HL-60 (cell line): Measurements from ENCODE around the gene NONO.
"Not testable (repeated sequence)": the region's sequence is repeated elsewhere in the genome, so short reads cannot be mapped to it uniquely, and the experiment has no call there.

Experiments used
- DNase-seq, 2 experiments: peaks; one replicate each; pipeline ENCODE4 v3.0.0-alpha.2; 2010 to 2020; ENCODE audit warnings: low read depth in 1 of 2, low spot score in 1 of 2
- H3K27ac ChIP-seq: fragments of 250-450 bp; sonication (Bioruptor Pico); replicated peaks from 2 replicates; pipeline ENCODE4 v1.5.1; 2020; ENCODE audit warnings: mild to moderate bottlenecking, moderate library complexity
- H3K27me3 ChIP-seq: fragments of 250-450 bp; sonication (Bioruptor Pico); 2 replicates; pipeline ENCODE4 v1.5.1; 2021; ENCODE audit warnings: mild to moderate bottlenecking, moderate library complexity; ENCODE audit not compliant: insufficient read depth, poor library complexity, severe bottlenecking
- H3K4me3 ChIP-seq: replicated peaks from 2 replicates; pipeline ENCODE4 v1.5.1; 2011; ENCODE audit warnings: mild to moderate bottlenecking, control low read depth, low read length; ENCODE audit not compliant: insufficient read depth
- GABPA ChIP-seq: IDR thresholded peaks from 2 replicates; pipeline ENCODE4 v1.6.1; 2012; ENCODE audit warnings: low read depth
- POLR2AphosphoS5 ChIP-seq: IDR thresholded peaks from 2 replicates; pipeline ENCODE4 v1.6.1; 2012; ENCODE audit warnings: low read depth
- SPI1 ChIP-seq: IDR thresholded peaks from 2 replicates; pipeline ENCODE4 v1.6.1; 2012; ENCODE audit warnings: low read depth, mild to moderate bottlenecking, borderline replicate concordance
- TF ChIP-seq, protein P1 (sequence below): IDR thresholded peaks from 2 replicates; pipeline ENCODE4 v1.6.1; 2012; ENCODE audit warnings: low read depth; ENCODE audit not compliant: insufficient replicate concordance
- TF ChIP-seq, protein P2 (sequence below): IDR thresholded peaks from one replicate; pipeline ENCODE4 v1.5.1; 2011; ENCODE audit warnings: low read length, control low read depth, inconsistent platforms; ENCODE audit not compliant: insufficient read depth

The NONO gene

DNA sequence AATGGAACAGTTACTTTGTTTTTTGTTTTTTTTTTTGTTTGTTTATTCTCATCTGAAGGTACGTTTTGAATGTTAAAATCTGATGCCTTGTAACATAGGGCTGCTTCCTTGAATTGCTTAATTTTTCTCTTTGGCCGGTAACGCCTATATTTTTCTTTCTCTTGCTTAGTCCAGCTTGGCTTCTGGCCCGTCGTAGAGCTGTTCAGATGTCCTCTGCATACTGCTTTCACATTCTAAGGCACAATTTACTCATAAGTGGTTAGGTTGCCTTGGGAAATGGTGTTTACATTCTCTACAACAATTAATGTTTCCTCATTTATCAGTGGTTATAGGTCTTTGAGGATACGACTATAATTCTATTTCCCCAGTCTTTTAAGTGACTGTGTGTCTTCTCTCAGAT, 7.9 kb downstream of the NONO start:
- H3K27me3 ChIP-seq: no peaks in the 10 kb centered on the region
- TF ChIP-seq, protein P1, sequence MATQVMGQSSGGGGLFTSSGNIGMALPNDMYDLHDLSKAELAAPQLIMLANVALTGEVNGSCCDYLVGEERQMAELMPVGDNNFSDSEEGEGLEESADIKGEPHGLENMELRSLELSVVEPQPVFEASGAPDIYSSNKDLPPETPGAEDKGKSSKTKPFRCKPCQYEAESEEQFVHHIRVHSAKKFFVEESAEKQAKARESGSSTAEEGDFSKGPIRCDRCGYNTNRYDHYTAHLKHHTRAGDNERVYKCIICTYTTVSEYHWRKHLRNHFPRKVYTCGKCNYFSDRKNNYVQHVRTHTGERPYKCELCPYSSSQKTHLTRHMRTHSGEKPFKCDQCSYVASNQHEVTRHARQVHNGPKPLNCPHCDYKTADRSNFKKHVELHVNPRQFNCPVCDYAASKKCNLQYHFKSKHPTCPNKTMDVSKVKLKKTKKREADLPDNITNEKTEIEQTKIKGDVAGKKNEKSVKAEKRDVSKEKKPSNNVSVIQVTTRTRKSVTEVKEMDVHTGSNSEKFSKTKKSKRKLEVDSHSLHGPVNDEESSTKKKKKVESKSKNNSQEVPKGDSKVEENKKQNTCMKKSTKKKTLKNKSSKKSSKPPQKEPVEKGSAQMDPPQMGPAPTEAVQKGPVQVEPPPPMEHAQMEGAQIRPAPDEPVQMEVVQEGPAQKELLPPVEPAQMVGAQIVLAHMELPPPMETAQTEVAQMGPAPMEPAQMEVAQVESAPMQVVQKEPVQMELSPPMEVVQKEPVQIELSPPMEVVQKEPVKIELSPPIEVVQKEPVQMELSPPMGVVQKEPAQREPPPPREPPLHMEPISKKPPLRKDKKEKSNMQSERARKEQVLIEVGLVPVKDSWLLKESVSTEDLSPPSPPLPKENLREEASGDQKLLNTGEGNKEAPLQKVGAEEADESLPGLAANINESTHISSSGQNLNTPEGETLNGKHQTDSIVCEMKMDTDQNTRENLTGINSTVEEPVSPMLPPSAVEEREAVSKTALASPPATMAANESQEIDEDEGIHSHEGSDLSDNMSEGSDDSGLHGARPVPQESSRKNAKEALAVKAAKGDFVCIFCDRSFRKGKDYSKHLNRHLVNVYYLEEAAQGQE: no peak
- TF ChIP-seq, protein P2, sequence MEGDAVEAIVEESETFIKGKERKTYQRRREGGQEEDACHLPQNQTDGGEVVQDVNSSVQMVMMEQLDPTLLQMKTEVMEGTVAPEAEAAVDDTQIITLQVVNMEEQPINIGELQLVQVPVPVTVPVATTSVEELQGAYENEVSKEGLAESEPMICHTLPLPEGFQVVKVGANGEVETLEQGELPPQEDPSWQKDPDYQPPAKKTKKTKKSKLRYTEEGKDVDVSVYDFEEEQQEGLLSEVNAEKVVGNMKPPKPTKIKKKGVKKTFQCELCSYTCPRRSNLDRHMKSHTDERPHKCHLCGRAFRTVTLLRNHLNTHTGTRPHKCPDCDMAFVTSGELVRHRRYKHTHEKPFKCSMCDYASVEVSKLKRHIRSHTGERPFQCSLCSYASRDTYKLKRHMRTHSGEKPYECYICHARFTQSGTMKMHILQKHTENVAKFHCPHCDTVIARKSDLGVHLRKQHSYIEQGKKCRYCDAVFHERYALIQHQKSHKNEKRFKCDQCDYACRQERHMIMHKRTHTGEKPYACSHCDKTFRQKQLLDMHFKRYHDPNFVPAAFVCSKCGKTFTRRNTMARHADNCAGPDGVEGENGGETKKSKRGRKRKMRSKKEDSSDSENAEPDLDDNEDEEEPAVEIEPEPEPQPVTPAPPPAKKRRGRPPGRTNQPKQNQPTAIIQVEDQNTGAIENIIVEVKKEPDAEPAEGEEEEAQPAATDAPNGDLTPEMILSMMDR: no peak
- no peak overlapping the region for H3K27ac ChIP-seq
- H3K4me3 ChIP-seq: no peak overlapping the region
- no peak for DNase-seq

DNA sequence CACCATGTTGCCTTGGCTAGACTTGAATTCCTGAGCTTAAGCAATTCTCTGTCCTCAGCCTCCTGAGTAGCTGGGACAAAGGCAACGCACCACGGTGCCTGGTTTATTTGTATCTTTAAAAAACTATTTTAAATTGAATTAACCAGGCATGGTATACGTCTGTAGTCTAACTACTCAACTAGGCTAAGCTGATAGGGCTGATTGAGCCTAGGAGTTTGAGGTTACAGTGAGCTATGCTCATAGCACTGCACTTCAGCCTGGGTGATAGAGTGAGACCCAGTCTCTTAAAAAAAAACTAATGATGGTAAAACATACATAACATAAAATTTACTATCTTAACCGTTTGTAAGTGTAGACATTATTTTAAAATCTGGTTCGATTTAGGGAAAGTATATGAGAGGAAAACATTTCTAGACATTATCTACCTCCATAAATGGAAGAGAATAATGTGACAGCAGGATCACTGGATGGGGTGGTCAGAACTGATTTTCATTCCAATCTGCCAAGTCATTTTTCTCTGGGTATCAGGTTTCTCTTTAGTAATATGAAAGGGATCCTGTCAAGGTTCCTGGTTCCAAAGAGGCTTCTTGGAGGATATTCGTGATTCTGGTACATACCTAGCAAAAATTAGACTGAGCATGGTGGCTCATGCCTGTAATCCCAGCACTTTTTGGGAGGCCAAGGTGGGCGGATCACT, 9.4 kb downstream of the NONO start:
- Histone ChIP-seq H3K27ac (no peak overlapping the region), H3K27me3 (no peaks in the 10 kb centered on the region), H3K4me3 (no peak overlapping the region)
- TF ChIP-seq GABPA: no peak
- TF ChIP-seq SPI1: no peak
- no peak for TF ChIP-seq POLR2AphosphoS5
- TF ChIP-seq, protein P2: no peak
- TF ChIP-seq, protein P1: no peak
- DNase-seq: no peak

DNA sequence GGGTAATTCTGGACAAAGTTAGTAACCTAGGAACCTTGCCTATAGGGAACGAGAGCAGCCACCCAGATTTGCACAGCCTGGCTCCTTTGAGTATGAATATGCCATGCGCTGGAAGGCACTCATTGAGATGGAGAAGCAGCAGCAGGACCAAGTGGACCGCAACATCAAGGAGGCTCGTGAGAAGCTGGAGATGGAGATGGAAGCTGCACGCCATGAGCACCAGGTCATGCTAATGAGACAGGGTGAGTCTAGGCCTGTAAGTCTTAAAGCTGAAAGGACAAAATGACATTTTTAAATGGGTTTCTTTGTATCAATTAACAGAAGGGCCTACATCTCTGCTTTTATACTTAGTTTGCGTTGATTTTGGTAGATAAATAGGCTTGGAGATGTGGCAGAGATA, 13.4 kb downstream of the NONO start:
- no peak for TF ChIP-seq GABPA
- TF ChIP-seq SPI1: no peak
- no peak overlapping the region for H3K27ac ChIP-seq
- DNase-seq: no peak
- H3K27me3 ChIP-seq: no peaks in the 10 kb centered on the region
- H3K4me3 ChIP-seq: no peak overlapping the region

DNA sequence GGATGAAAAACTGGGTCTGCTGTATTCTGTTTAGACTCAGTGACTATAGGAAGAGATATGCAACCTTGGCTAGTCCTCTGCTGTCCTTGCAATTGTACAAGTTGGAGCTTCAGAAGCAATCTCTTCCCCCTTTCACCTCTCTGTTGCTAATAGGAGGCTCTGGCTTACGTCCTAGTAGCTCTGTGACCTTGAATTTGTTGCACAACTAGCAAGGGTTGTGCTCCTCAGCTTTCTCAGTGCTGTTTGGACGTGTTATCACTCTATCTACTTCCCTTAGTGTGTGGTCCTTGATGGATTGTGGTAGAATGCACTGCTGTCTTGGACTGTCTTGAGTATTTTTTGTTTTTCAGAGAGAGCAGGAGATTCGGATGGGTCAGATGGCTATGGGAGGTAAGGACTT, 14.7 kb downstream of the NONO start:
- no peaks in the 10 kb centered on the region for H3K27me3 ChIP-seq
- H3K27ac ChIP-seq: no peak overlapping the region
- no peak for DNase-seq
- H3K4me3 ChIP-seq: no peak overlapping the region
- TF ChIP-seq POLR2AphosphoS5: no peak
- TF ChIP-seq, protein P1: no peak
- TF ChIP-seq GABPA: no peak
- no peak for TF ChIP-seq SPI1
- TF ChIP-seq, protein P2: no peak

DNA sequence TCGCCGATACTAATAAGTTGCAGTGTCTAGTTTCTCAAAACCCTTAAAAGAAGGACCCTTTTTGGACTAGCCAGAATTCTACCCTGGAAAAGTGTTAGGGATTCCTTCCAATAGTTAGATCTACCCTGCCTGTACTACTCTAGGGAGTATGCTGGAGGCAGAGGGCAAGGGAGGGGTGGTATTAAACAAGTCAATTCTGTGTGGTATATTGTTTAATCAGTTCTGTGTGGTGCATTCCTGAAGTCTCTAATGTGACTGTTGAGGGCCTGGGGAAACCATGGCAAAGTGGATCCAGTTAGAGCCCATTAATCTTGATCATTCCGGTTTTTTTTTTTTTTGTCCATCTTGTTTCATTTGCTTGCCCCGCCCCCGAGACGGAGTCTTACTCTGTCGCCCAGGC, 16.6 kb downstream of the NONO start:
- not testable (repeated sequence) for H3K4me3 ChIP-seq, H3K27me3 ChIP-seq, DNase-seq, H3K27ac ChIP-seq

DNA sequence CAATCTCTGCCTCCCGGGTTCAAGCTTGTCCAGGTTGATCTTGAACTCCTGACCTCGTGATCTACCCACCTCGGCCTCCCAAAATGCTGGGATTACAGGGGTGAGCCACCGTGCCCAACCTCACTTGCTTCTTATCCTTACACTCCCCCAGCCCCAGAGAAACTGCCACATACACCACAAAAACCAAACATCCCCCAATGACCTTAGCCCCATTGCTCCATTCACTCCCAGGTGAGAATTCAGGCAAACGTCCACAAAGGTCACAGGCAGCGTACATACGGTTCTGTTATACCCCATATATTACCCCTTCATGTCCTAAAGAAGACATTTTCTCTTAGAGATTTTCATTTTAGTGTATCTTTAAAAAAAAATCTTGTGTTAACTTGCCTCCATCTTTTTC, 17.1 kb downstream of the NONO start:
- not testable (repeated sequence) for H3K27ac ChIP-seq, DNase-seq, H3K27me3 ChIP-seq, H3K4me3 ChIP-seq
